Upper lobe of right lung (tissue), 1 donor: ENCODE data around the gene YBX2. TPM values are rescaled to one million over a fixed set of nuclear protein-coding genes. Genes with fewer than 3 reads are reported as not detected.
A peak's percentile ranks its signal among the peaks of the same experiment; 100 is the strongest.

Source experiments
- ATAC-seq: fragments of 200-7000 bp; cut with Tn5 transposase; one replicate; pipeline ENCODE4 v1.9.1; 2020; ENCODE audit warnings: mild to moderate bottlenecking, moderate library complexity
- DNase-seq: peaks from one replicate; pipeline ENCODE4 v3.0.0-alpha.2; 2020
- H3K27ac ChIP-seq: fragments of 200-600 bp; one replicate; pipeline ENCODE4 v1.8.0; 2022
- H3K27me3 ChIP-seq: fragments of 200-600 bp; one replicate; pipeline ENCODE4 v1.8.0; 2022; ENCODE audit warnings: mild to moderate bottlenecking
- H3K36me3 ChIP-seq: fragments of 200-600 bp; one replicate; pipeline ENCODE4 v1.8.0; 2022
- H3K4me1 ChIP-seq: fragments of 200-600 bp; one replicate; pipeline ENCODE4 v1.8.0; 2022
- H3K4me3 ChIP-seq: fragments of 200-600 bp; one replicate; pipeline ENCODE4 v1.8.0; 2022; ENCODE audit warnings: mild to moderate bottlenecking
- H3K9me3 ChIP-seq: fragments of 200-600 bp; one replicate; pipeline ENCODE4 v1.8.0; 2022
- CTCF ChIP-seq: fragments of 200-600 bp; IDR thresholded peaks from one replicate; pipeline ENCODE4 v1.8.0; 2022; ENCODE audit warnings: antibody characterized with exemption
- intact Hi-C: fragments of 100-400 bp; cut with DNase I; formaldehyde crosslinking; loops from one replicate; pipeline ENCODE4 v1.11.0; 2022
- total RNA-seq: library from RNA; stranded (reverse); fragmentation: NEBNext Ultra II Directional; extraction: Animal tissue kit (Norgen Biotek cat#: 25700); gene quantifications from one replicate; pipeline ENCODE4 v1.2.1, GENCODE V29; 2021
- donor health status: DM: no; HTN: yes; CAD: no; lungs with severe emphysema.

YBX2 gene
- total RNA-seq, 1 donor from 2014 or later = not detected

- Histone ChIP-seq H3K4me1 (peaks cover 20% of the 10 kb centered on the region), H3K36me3 (no peaks in the 10 kb centered on the region), H3K9me3 (no peaks in the 10 kb centered on the region), H3K4me3 (no peak overlapping the region), H3K27me3 (peaks cover 37% of the 10 kb centered on the region), H3K27ac (no peak overlapping the region)
- no peak for TF ChIP-seq CTCF
- ATAC-seq (no peak), DNase-seq (no peak)
- intact Hi-C loops = no loop called here
These were observed 1.1 kb upstream of the YBX2 start for GRCh38 chr17:7295230-7296180.

GRCh38 chr17:7293816-7294613 is 424 bp downstream of the YBX2 start:
- Histone ChIP-seq H3K9me3 (no peaks in the 10 kb centered on the region), H3K4me3 (peak overlapping the region; percentile 29), H3K4me1 (peaks cover 20% of the 10 kb centered on the region), H3K27ac (no peak overlapping the region), H3K36me3 (no peaks in the 10 kb centered on the region), H3K27me3 (peaks cover 37% of the 10 kb centered on the region)
- DNase-seq (peak; percentile 80), ATAC-seq (peak; percentile 3)
- intact Hi-C loops = no loop called here
- TF ChIP-seq CTCF = no peak

DNA sequence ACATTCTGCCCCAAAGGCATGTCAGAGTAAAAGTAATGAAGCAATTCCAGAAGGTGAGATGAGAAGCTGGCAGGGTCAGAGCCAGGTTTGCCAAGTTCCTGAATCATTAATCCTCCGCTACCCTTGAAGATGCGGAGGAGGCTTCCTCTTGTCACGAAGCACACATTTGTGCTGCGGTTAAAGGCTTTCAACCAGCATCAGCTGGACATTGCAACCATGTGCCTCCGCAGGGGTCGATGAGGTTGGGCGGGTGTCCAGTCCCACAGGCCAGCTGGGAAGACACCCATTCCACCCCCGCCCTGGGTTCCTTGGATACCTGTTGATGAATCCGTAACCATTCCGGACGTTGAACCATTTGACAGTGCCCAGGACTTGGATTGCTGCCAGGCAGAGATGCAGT is 1.3 kb downstream of the YBX2 start:
- Histone ChIP-seq H3K4me1 (peaks cover 20% of the 10 kb centered on the region), H3K36me3 (no peaks in the 10 kb centered on the region), H3K9me3 (no peaks in the 10 kb centered on the region), H3K4me3 (no peak overlapping the region), H3K27ac (no peak overlapping the region), H3K27me3 (peaks cover 37% of the 10 kb centered on the region)
- TF ChIP-seq CTCF = no peak
- DNase-seq (no peak), ATAC-seq (no peak)
- intact Hi-C loops = no loop called here

GRCh38 chr17:7292729-7293128 is 1.7 kb downstream of the YBX2 start:
- intact Hi-C loops = no loop called here
- Histone ChIP-seq H3K27ac (no peak overlapping the region), H3K36me3 (no peaks in the 10 kb centered on the region), H3K9me3 (no peaks in the 10 kb centered on the region), H3K27me3 (peaks cover 41% of the 10 kb centered on the region), H3K4me3 (no peak overlapping the region), H3K4me1 (peaks cover 20% of the 10 kb centered on the region)
- ATAC-seq (no peak), DNase-seq (no peak)
- no peak for TF ChIP-seq CTCF

GRCh38 chr17:7292194-7292593 is 2.2 kb downstream of the YBX2 start:
- H3K4me3 ChIP-seq = no peak overlapping the region
- intact Hi-C loops = no loop called here
- H3K9me3 ChIP-seq = no peaks in the 10 kb centered on the region
- no peaks in the 10 kb centered on the region for H3K36me3 ChIP-seq
- no peak for TF ChIP-seq CTCF
- H3K27ac ChIP-seq = no peak overlapping the region
- peaks cover 47% of the 10 kb centered on the region for H3K27me3 ChIP-seq
- DNase-seq (no peak), ATAC-seq (no peak)
- H3K4me1 ChIP-seq = peaks cover 20% of the 10 kb centered on the region
